H54 (cell line): Measurements from ENCODE around the gene PRKAG3.

Experiments used
- DNase-seq: peaks from one replicate; pipeline ENCODE4 v3.0.0; 2011; ENCODE audit warnings: low spot score, mixed read lengths; ENCODE audit not compliant: insufficient read length
- FAIRE-seq: peaks from 3 replicates; lab custom pipeline; 2011; peaks lifted over from hg19 to GRCh38; lab: Jason Lieb, UNC
- POLR2A ChIP-seq: IDR thresholded peaks from 2 replicates; pipeline ENCODE4 v1.6.1; 2011; ENCODE audit warnings: low read depth, mild to moderate bottlenecking, low read length

Gene PRKAG3

DNA sequence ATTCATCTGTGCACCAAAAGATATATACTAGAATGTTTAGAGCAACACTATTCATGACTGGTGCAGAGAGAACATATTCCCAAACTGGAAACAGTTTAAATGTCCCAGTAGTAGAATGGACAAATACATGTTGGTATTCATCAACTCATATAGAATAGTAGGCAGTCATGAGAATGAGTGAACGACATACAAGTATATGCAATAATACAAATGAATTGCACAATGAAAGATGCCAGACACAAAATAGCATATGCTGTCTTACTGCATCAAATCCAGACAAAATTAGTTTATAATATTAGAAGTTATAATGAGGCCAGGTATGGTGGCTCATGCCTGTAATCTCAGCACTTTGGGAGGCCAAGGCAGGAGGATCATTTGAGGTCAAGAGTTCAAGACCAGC lies 8.3 kb upstream of the PRKAG3 start:
- peak; percentile 15 for FAIRE-seq
- TF ChIP-seq POLR2A: no peak
- DNase-seq: no peak

DNA sequence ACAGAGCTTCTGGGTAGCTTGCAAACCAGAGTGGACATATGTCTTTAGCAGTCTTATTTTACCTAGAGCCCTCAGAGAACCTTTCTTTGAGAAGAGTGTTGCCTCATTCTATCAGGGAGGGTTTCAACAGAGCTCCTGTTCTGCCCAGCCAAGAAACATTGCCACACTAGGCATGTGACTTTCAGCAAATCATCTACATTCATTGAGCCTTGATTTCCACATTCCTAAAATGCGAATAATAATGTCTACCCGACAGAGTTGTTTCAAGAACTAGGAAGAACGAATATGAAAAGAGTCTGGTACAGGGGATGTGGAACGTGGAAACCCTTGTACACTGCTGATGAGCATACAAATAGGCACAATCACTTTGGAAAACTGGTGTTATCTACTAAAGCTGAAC lies 7.8 kb upstream of the PRKAG3 start:
- peak; percentile 41 for FAIRE-seq

DNA sequence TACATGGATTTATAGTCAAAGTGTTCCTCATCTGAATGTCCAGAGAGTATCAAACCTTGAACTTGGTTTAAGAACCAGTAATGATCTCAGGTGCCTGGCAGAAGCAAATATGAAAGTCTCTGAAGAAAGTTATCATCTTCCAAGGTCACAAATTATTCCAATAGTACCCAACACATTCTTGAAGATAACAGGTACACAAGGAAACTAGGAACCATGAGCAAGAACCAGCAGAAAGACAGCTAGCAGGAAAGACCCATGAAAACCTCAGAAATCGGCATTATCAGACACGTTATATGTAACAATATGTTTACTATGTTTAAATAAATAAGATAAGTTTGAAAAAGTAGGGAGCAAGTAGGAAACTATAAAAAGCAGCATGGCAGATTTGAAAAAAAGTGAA lies 5.9 kb upstream of the PRKAG3 start:
- no peak for DNase-seq
- TF ChIP-seq POLR2A: no peak
- no peak for FAIRE-seq

More for the DNA sequence above, 7.8 kb upstream of the PRKAG3 start:
- no peak for TF ChIP-seq POLR2A
- no peak for DNase-seq

DNA sequence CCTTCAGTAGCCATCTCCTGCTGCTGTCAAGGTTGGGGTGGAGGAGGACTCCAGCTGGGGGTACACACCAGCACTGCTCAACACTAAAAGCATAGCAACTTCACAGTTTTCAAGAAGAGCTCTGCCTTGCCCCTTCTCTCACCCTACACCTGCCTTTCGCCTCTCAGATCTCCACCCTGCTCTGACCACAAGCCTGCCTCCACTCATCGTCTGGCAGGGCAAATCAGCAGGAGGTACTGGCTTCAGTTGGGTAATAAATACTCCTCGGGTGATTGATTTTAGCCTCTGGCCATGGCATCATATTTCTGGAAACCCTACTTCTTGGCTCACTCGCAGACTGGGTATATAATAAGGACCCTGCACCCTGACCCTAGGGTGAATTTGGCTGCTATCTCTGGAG lies 3.1 kb upstream of the PRKAG3 start:
- peak; percentile 57 for DNase-seq
- FAIRE-seq: peak; percentile 81
- no peak for TF ChIP-seq POLR2A

DNA sequence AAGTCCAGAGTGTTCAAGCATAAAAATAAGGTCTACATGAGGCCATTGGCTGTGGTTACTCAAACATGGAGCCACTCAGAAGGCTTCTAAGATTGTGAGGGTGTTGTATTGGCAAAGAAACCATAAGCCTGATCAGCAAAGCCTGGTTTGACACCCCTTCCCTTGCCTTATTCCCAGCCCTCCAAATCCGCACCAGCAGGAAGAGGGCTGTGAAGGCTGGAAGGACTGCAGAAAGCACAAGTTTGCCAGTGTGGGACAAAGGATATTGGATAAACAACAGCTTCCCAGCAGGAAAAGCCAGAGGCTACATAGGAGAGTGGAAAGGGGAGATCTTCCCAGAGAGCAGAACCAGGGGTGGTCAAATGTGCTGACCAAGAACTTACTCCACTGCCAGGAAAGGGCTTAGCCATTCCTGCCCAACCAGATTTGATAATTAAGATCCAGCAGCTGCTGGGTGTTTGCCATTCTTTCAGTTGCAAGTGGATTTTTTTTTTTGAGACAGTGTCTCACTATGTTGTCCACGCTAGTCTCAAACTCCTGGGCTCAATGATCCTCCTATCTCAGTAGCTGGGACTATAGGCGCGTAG lies 1.5 kb upstream of the PRKAG3 start:
- FAIRE-seq (no peak), DNase-seq (no peak)
- TF ChIP-seq POLR2A: no peak

DNA sequence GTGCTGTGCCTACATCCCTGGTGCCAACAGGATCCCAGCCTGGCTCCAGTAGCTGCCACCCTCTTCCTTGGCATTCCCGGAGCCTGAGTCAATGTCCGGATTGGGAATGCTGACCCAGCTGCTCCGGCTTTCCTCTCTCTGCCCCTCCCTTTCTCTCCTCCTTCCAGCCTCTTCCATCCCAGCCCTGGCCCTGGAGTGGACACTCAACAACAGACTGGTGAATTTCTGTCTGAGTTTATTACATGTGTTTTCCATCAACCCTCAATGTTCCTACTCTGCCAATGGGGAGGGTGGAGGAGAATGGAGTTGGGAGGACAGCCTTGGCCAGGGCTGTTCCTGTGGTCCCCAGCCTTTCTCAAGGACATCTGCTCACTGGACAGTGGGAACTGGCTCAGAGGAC lies 917 bp upstream of the PRKAG3 start:
- no peak for TF ChIP-seq POLR2A
- FAIRE-seq (peak; percentile 88), DNase-seq (peak; percentile 87)

DNA sequence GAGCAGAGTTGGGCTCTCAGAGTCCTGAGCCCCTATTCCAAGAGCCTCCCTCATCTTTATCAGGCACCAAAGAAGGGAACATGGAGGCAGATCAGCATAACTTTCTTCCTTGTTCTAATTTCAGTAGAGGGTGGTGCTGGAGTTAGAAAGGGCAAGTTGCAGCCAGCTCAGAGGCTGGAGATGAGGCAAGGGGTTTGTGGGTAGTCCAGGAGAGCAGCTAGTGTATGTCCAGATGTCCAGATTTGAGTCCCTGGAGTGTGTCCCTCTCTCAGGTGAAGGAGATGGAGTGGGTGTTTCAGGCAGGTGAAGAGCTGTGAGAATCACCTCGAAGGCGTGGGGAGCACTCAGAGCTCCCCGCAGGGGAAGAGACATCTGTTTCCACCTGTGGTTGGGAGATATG lies 478 bp upstream of the PRKAG3 start:
- no peak for FAIRE-seq
- no peak for TF ChIP-seq POLR2A
- DNase-seq: no peak

DNA sequence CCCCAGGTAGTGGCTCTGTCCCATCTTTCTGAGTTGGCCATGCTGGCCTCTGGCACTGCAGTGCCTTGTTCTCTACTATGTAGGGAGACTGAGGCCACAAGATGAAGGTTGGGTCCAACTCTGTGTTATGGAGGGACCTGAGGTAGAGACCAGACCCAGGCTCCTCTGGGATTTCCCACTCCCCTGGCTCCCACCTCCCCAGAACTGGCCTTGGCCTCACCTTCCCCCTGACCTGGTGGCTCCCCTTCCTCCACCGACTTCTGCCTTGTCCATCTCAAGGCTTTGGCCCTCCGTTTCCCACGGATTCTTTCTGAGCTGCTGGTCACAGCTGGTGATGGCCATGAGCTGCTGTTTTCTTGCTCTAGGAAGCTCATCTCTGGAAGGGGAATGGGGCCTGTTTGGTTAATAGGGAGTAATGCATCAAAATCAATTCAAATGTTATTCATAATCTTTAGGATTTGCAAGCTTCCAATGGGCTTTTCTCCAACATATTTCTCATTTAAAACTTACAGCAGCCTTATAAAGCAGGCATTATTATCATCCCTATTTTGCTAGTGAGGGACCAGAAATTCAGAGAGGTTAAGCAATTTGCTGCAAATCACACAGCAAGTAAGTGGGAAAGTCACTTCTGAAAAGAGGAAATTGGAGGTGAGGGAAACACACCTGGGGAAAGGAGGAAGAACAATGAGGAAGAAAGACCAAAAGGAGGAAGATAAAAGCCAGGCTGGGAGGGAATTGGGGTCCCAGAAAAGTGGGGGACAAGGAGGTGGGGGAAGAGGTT lies 887 bp downstream of the PRKAG3 start:
- FAIRE-seq (no peak), DNase-seq (no peak)
- no peak for TF ChIP-seq POLR2A

DNA sequence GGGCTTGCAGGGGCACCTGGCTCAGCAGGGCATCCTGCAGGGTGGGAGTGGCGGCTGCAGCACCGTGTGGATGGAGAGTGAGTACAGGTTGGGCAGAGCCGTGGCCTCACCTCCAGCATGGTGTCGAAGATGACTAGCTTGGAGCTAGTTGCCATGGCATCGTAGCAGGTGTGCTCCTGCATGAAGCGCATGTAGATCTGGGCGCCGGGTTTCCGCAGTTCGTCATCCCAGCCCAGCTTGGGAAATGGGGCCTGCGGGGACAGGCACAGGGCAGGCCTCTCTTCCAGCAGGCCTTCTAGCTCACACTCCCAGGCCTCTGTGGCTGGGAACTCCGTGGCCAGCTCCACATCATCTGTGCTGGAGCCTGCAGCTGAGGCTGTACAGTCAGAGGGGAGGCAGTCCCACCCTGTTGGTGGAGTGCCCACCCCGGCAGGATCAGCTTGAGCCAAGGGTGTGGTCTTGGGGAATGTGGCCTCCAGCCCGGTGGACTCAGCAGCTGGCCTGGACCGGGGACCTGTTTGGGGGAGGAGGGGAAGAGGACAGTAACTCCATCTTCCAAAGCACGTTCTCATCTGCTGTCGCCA lies 1.6 kb downstream of the PRKAG3 start:
- no peak for DNase-seq
- no peak for TF ChIP-seq POLR2A
- FAIRE-seq: no peak

DNA sequence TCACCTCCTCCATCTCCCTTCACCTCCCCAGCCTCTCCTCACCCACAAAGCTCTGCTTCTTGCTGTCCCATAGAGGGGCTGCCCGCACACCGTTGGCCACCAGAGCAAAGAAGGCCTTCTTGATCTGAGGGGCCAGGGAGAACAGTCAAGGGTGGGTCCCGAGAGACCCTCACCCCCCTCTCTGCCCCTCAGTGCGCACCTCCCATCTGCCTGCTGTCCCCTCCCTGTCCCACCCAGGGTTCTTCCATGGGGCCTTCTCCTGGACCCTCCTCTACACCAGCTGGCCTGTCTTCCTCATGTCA lies 3.2 kb downstream of the PRKAG3 start:
- no peak for TF ChIP-seq POLR2A
- DNase-seq (no peak), FAIRE-seq (no peak)

DNA sequence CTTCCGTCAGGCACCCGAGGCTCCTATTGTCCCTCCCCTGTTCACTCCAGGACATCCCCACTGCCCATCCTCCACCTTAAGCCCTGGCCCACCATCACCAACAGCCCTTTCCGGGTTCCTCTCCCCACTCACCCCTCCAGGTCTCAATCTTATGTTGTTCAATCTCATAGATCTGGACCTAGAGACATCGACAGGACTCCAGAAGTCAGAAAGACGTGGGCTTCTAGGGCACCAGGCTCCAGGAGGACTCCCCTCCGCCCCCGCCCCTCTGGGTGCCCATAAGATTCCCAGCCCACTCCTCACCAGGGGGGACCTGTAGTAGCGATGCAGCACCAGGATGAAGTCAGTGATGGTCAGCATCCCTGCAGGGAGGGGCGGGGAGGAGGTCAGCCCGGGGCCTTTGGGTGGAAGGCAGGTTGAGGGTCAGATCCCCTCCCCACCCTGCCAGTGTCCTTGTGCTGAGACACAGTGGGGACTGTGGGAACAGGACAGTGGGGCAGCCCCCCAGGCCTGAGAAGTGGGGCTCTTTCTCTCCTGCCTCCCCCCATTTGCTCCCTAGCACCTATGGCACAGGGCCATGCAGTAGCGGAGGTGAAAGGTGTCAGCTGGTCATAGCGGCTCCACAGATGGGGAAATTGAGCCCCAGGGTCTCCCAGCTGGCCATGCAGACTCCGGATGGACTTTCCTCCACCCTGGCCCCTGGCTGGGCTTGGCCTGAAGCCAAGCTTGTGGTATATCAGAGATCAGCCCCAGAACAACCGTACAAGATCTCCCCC lies 3.7 kb downstream of the PRKAG3 start:
- TF ChIP-seq POLR2A: no peak
- FAIRE-seq (no peak), DNase-seq (no peak)

DNA sequence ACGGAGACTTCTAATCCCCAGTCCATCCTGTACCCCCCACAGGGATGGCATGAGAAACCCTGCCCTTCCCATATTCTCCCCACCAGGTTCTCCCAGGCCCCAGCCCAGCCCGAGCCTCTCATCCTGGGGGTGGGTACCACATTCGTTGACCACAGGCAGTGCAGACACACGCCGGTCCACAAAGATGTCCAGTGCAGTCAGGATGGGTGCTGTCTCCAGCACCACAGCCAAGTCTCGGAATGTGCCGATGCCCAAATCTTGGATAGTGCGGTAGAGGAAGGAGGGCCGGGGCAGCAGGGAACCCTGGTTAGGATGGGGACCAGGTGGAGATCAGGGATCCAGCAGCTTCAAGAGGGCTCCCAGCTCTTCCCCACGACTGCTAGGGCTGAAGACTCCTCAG lies 4.8 kb downstream of the PRKAG3 start:
- TF ChIP-seq POLR2A: no peak
- DNase-seq: no peak
- no peak for FAIRE-seq

DNA sequence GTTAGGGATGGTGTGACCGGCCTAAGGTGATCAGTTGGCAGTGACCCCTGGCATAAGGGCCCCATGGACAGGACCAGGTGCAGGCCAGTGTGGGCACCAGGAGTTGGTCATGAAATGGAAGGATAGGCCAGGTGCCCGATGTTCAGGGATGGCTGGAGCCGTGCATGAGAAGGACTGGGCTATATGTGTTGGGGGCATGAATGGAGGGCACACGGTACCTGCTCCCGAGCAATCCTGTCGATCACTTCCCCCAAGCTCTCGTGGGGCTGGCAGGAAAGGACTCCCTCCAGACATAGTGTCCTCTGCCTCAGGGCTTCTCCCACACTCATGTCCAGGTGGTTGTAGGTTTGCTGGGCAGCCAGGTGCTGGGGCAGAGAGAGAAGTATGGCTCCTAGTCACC lies 7.6 kb downstream of the PRKAG3 start:
- DNase-seq: no peak
- TF ChIP-seq POLR2A: no peak
- FAIRE-seq: no peak

DNA sequence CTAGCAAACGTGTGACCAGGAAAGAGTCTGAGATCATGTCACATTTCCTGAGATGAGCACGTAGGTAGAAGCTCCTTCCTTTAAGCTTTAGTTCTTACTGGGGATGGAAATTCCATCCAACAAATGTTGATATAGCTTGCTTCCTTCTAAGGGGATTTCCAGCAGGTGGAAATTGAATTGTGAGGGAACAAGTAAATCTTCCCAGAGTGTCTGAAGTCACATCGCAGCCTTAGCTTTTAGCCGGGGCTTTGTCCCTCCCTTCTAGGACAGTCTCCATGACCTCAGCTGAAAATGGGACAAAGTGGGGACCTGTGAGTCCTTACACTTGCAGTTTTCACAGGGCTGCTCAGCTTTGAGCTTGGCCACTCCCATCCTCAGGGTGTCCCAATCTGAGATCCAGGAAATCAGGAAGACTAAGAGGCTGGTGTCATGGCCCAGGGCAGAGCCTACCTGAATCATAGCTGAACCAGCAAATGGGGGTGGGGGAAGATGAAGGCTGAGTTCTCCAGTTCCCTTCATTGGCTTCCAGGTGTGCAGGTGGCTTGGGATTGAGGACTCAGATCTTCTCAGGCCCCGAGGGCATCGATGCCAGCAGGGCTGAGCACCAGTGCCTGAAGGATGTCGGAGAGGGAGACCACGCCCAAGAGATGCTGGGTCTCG lies 8.3 kb downstream of the PRKAG3 start:
- FAIRE-seq (no peak), DNase-seq (no peak)
- TF ChIP-seq POLR2A: no peak
